HG02973 (cell line): ENCODE data around the gene CDK13.
"Not testable (repeated sequence)": the region's sequence is repeated elsewhere in the genome, so short reads cannot be mapped to it uniquely, and the experiment has no call there.

ENCODE experiments used
- ATAC-seq: cut with Tn5 transposase; IDR thresholded peaks from one replicate; pipeline ENCODE4 v1.9.1; 2021; ENCODE audit warnings: moderate library complexity; ENCODE audit not compliant: unreplicated experiment

CDK13 gene

GRCh38 chr7:39949971-39950472, at the start of gene CDK13:
CDK13 (plus strand) TSS chr7:39950256; CDS start chr7:39950642, 386 bp downstream.
- ATAC-seq = peak; percentile 37

- ATAC-seq = no peak
Measured at GRCh38 chr7:39904077-39904486, 46.0 kb upstream of the CDK13 start.

- no peak for ATAC-seq
Measured at GRCh38 chr7:39908141-39908540, 41.9 kb upstream of the CDK13 start.

GRCh38 chr7:39908973-39909372, 41.1 kb upstream of the CDK13 start:
- ATAC-seq = no peak

- ATAC-seq = no peak
Measured at GRCh38 chr7:39909526-39909925, 40.5 kb upstream of the CDK13 start.

GRCh38 chr7:39910108-39910869, 39.8 kb upstream of the CDK13 start:
- ATAC-seq = no peak

GRCh38 chr7:39911167-39911566, 38.9 kb upstream of the CDK13 start:
- no peak for ATAC-seq

- not testable (repeated sequence) for ATAC-seq
Measured at GRCh38 chr7:39915847-39916246, 34.2 kb upstream of the CDK13 start.

GRCh38 chr7:39919646-39920045, 30.4 kb upstream of the CDK13 start:
- ATAC-seq = no peak

- ATAC-seq = no peak
Measured at GRCh38 chr7:39921506-39922175, 28.4 kb upstream of the CDK13 start.

GRCh38 chr7:39922580-39922979, 27.5 kb upstream of the CDK13 start:
- ATAC-seq = no peak

- no peak for ATAC-seq
Measured at GRCh38 chr7:39923091-39923490, 27.0 kb upstream of the CDK13 start.

GRCh38 chr7:39924122-39924521, 25.9 kb upstream of the CDK13 start:
- ATAC-seq = no peak

- no peak for ATAC-seq
Measured at GRCh38 chr7:39926111-39926510, 23.9 kb upstream of the CDK13 start.

- ATAC-seq = no peak
Measured at GRCh38 chr7:39927018-39927417, 23.0 kb upstream of the CDK13 start.

GRCh38 chr7:39934132-39934531, 15.9 kb upstream of the CDK13 start:
- ATAC-seq = no peak

- no peak for ATAC-seq
Measured at GRCh38 chr7:39936761-39937160, 13.3 kb upstream of the CDK13 start.

- no peak for ATAC-seq
Measured at GRCh38 chr7:39937366-39938153, 12.5 kb upstream of the CDK13 start.

- ATAC-seq = no peak
Measured at GRCh38 chr7:39942883-39943282, 7.2 kb upstream of the CDK13 start.

- no peak for ATAC-seq
Measured at GRCh38 chr7:39946693-39947092, 3.4 kb upstream of the CDK13 start.

- no peak for ATAC-seq
Measured at GRCh38 chr7:39948375-39948955, 1.6 kb upstream of the CDK13 start.
